Measurements from ENCODE around the gene CHRM2.

CHRM2 gene

GRCh38 chr7:136957391-136957790, 88.9 kb downstream of the CHRM2 start:
- no peak for DNase-seq (ENCODE audit: low read depth in 2 of 2)

GRCh38 chr7:136958016-136958415, 89.6 kb downstream of the CHRM2 start:
- DNase-seq (ENCODE audit: low read depth in 2 of 2), result no peak

DNA sequence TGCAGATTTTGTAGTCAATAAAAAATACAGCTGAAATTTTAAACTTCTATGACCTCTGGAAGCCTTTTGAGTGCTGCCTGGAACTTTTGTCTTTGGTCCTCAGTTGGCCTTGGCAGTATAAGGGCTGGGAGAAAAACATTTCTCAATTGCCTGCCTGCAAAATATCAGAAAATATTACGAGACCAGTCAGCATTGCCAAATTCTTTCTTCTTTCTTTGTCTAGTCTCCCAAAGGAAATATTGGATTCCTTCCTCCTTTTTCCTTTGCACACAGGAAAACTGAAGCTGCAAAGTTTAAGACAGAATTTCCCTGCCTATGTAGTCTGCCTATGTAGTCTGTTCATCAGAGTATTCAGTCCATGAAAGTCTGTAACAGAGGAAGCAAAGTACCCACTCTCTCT, 95.9 kb downstream of the CHRM2 start:
- no peak for DNase-seq (ENCODE audit: low read depth in 2 of 2)

DNA sequence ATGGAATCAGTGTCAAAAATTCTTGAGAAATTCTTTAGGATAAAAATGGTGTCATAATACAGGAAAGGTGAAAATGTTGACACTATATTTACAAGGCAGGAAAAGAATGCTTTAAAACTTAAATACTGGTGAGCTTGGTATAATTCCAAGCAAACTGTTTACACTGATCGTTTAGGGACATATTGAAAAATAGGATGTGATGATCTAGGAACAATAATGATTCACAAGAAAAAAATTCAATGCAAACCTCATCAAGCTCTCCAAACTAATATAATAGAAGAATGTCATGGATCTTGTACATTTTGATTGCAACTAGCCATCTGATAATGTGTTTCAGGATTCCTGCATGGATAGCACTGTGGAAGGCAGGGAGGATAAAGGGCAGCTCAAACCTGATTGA, 98.4 kb downstream of the CHRM2 start:
- DNase-seq (ENCODE audit: low read depth in 2 of 2), result no peak

DNA sequence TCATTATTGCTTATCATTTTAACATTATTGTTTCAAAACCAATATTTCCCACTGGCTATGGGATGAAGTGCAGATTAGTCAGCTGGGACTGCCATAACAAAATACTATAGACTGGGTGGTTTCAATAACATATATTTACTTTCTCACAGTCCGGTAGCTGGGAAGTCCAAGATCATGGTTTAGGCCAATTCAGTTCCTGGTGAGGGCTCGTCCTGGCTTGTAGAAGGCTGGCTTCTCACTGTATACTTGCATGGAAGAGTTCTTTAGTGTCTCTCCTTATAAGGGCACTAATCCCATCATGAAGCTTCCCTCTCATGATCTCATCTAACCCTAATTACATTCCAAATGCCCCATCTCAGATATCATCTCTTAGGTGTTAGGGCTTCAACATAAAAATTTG, 101.3 kb downstream of the CHRM2 start:
- DNase-seq (ENCODE audit: low read depth in 2 of 2), result no peak

GRCh38 chr7:136971776-136972175, 103.3 kb downstream of the CHRM2 start:
- DNase-seq (ENCODE audit: low read depth in 2 of 2), result no peak

DNA sequence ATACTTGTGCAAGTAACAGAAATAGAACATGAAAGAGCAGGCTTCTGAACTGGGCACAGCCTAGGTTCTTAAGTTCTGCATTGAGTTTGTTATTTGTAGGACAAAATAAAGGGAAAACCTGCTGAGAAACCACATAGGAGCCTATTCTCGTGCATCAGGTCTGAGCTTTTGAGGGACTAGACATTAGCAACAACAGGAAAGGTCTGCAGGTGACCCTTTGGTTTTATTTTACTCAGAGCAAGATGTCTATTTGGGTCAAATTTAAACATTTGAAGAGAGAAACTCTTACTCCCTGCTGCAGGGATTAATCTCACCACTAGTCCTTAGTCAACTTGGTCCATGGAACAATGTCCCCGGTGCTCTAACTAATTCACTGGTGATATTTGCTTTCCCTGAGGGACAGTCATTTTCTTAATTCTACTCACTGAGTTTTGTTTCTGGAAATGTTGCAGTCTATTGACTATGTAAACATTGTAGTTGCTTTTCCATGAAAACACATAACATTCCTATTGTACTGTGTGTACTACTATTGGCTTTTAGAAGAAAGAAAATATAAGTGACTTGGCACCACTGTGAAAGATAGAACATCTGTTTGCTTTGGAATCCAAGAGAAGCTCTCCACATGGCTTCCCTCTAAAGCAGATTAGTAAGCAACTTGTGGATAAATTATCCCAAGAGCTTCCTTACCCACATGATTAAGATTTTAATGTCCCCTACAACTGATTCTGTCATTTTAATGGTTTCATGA, 108.2 kb downstream of the CHRM2 start:
- no peak for DNase-seq (ENCODE audit: low read depth in 2 of 2)

- no peak for DNase-seq (ENCODE audit: low read depth in 2 of 2)
Measured at GRCh38 chr7:136993377-136993776, 124.9 kb downstream of the CHRM2 start.

- DNase-seq (ENCODE audit: low read depth in 2 of 2), result no peak
Measured at GRCh38 chr7:136997735-136998134, 129.3 kb downstream of the CHRM2 start.

GRCh38 chr7:136998495-136998894, 130.0 kb downstream of the CHRM2 start:
- no peak for DNase-seq (ENCODE audit: low read depth in 2 of 2)

DNA sequence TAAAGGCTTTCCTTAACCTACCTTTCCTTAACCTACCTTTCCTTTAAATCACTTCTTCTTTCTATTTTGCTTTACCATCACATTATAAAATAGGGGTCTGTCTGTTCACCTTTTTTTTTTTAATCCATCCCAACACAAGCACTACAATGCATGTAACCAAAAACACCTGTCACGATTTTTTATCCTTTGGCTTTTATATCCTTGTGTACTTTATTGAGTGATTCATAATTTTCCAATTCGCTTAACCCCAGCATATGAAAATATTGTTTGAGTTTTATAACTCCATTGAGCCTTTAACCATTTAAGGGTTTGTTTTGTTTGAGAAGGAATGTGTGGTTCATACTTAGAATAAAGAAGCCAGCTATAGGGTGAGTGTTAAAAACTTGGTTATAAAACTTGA, 132.2 kb downstream of the CHRM2 start:
- DNase-seq (ENCODE audit: low read depth in 2 of 2), result no peak

DNA sequence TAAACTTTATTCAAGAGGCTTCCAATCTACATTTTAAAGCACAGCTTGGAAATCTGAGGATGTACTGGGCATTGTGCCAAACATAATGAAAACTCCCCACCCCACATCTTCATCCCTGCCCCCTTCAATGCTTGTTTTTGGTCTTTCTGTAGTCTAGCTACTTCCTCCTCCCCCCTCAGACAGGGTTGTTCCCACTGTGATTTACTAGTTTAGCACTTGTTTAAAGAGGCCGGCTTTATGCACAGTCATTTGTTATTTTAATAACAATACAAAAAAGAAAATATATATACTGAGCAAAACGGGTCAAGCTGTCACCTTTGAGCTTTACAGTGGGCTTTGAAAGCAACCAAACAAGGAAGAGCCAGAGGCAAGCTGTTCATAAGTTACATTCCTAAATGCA, 132.6 kb downstream of the CHRM2 start:
- no peak for DNase-seq (ENCODE audit: low read depth in 2 of 2)

- no peak for DNase-seq (ENCODE audit: low read depth in 2 of 2)
Measured at GRCh38 chr7:137001478-137001877, 133.0 kb downstream of the CHRM2 start.

GRCh38 chr7:137003086-137003485, 134.6 kb downstream of the CHRM2 start:
- no peak for DNase-seq (ENCODE audit: low read depth in 2 of 2)

DNA sequence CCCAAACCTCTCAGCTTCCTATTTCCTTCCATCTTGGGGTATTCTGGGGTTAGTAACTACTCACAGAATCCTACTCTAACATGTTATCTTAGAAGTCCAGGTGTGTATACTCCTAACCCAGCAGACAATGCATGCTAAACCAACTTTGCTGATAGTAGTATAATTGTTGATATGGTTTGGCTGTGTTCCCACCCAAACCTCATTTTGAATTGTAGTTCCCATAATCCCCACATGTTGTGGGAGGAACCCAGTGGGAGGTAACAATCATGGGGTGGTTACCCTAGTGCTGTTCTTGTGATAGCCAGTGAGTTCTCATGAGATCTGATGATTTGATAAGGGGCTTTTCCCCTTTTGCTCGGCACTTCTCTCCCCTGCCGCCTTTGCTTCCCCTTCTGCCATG, 135.1 kb downstream of the CHRM2 start:
- DNase-seq (ENCODE audit: low read depth in 2 of 2), result no peak

GRCh38 chr7:137005873-137006272, 137.4 kb downstream of the CHRM2 start:
- DNase-seq (ENCODE audit: low read depth in 2 of 2), result no peak

GRCh38 chr7:137006293-137006692, 137.8 kb downstream of the CHRM2 start:
- no peak for DNase-seq (ENCODE audit: low read depth in 2 of 2)

GRCh38 chr7:137007001-137007694, 138.7 kb downstream of the CHRM2 start:
- no peak for DNase-seq (ENCODE audit: low read depth in 2 of 2)

GRCh38 chr7:137009404-137009803, 141.0 kb downstream of the CHRM2 start:
- DNase-seq (ENCODE audit: low read depth in 2 of 2), result no peak

GRCh38 chr7:137015015-137015414, 146.6 kb downstream of the CHRM2 start:
- DNase-seq (ENCODE audit: low read depth in 2 of 2), result no peak

- DNase-seq (ENCODE audit: low read depth in 2 of 2), result no peak
Measured at GRCh38 chr7:137017221-137017620, 148.8 kb downstream of the CHRM2 start.

GRCh38 chr7:137018468-137018867, 150.0 kb downstream of the CHRM2 start:
- no peak for DNase-seq (ENCODE audit: low read depth in 2 of 2)

GRCh38 chr7:137020351-137020750, 151.9 kb downstream of the CHRM2 start:
- DNase-seq (ENCODE audit: low read depth in 2 of 2), result no peak

All from stimulated activated CD8-positive, alpha-beta memory T cell treated with anti-CD3 and anti-CD28 coated beads, Interleukin-15, amount 100 ng/mL, for 4 hours (primary cell).